Right lobe of liver (tissue), 6 donors: ENCODE measurements around the gene RUVBL2. TPM values are rescaled to one million over a fixed set of nuclear protein-coding genes. Genes with fewer than 3 reads are reported as not detected.
"Not testable (repeated sequence)": the region's sequence is repeated elsewhere in the genome, so short reads cannot be mapped to it uniquely, and the experiment has no call there.

Experiments used
- ATAC-seq, 4 donors: fragments of 200-7000 bp; cut with Tn5 transposase; one replicate each; pipeline ENCODE4 v1.9.1; 2020; ENCODE audit warnings: mild to moderate bottlenecking in 4 of 4, moderate library complexity in 4 of 4
- DNase-seq, 3 donors: peaks; one replicate each; pipeline ENCODE4 v3.0.0-alpha.2; 2020
- H3K27ac ChIP-seq, 3 donors: fragments of 200-600 bp; one replicate each; pipeline ENCODE4 v1.8.0; 2022
- H3K27me3 ChIP-seq, 2 donors: fragments of 200-600 bp; one replicate each; pipeline ENCODE4 v1.8.0; 2022
- H3K36me3 ChIP-seq, 4 donors: fragments of 200-600 bp; sonication (generic) in 1 of 4; one replicate each; pipeline versions ENCODE4 v1.5.1 to v1.8.0; 2017 to 2022; ENCODE audit warnings: control low read depth in 1 of 4
- H3K4me1 ChIP-seq, 4 donors: fragments of 200-600 bp; sonication (generic) in 1 of 4; one replicate each; pipeline versions ENCODE4 v1.5.1 to v1.8.0; 2017 to 2022; ENCODE audit warnings: control low read depth in 1 of 4
- H3K4me3 ChIP-seq, 3 donors: fragments of 200-600 bp; one replicate each; pipeline ENCODE4 v1.8.0; 2022
- H3K9me3 ChIP-seq, 4 donors: fragments of 200-600 bp; sonication (generic) in 1 of 4; one replicate each; pipeline versions ENCODE4 v1.5.1 to v1.8.0; 2017 to 2022; ENCODE audit warnings: control low read depth in 1 of 4
- CTCF ChIP-seq, 4 donors: fragments of 200-600 bp in 3 of 4; fragments of 450-650 bp in 1 of 4; IDR thresholded peaks; one replicate each; pipeline versions ENCODE4 v1.5.1 to v1.8.0; 2016 to 2022; ENCODE audit warnings: antibody characterized with exemption in 4 of 4, mild to moderate bottlenecking in 2 of 4
- POLR2A ChIP-seq: fragments of 450-650 bp; IDR thresholded peaks from one replicate; pipeline ENCODE4 v1.6.1; 2017; ENCODE audit warnings: antibody characterized with exemption, mild to moderate bottlenecking
- WGBS: methylation state at CpG from one replicate; pipeline ENCODE4 v1.1.6; 2018; ENCODE audit warnings: low coverage, low lambda C conversion rate; ENCODE audit not compliant: insufficient coverage; ENCODE audit errors: missing lambda C conversion rate; 5-methylcytosine and 5-hydroxymethylcytosine counted together
- intact Hi-C, 2 donors: fragments of 100-400 bp; cut with DNase I; formaldehyde crosslinking; loops; one replicate each; pipeline versions ENCODE4 v1.11.2 to v1.14.1; 2022
- total RNA-seq, 6 experiments: library from RNA; depleted of rRNA in 2 of 6; stranded (reverse); fragments of >200 nt in 2 of 6; fragmentation: NEBNext Ultra II Directional in 3 of 6; extraction: Animal tissue kit (Norgen Biotek cat#: 25700) in 3 of 6; gene quantifications; one replicate each; pipeline versions ENCODE4 v1.1.0 to v1.2.4, GENCODE V29; 2016 to 2023
- donor health status: DM: no; HTN: yes; CAD: no.
- donor health status: DM: no; HTN: no; CAD: no.
- donor health status: DM: no; HTN: no; CAD: no.
- donor health status: DM: no; HTN: yes; CAD: no.
- donor health status: DM: no; HTN: yes; CAD: no.

The RUVBL2 gene
- total RNA-seq, 6 experiments from 2014 or later: 22.8 to 66.7 (median 32.3) TPM

- DNase-seq: no peak
- 80% methylated on average over 3 of the region's 29 CpGs for WGBS
- peaks cover 0 to 18% (median 0%) of the 10 kb centered on the region in 4 donors for H3K4me1 ChIP-seq
These were observed 22.6 kb downstream of the RUVBL2 start for GRCh38 chr19:49016067-49016839.

GRCh38 chr19:49017041-49017665, 23.5 kb downstream of the RUVBL2 start, which contains the start of gene LHB:
LHB (minus strand) TSS chr19:49017091; CDS start chr19:49017081, 10 bp downstream.
- ATAC-seq (no peak), DNase-seq (no peak)
- TF ChIP-seq POLR2A (no peak), CTCF (IDR thresholded peaks at IDR 0.05) (no peak)
- intact Hi-C loops: no loop called here
- Histone ChIP-seq H3K27ac (no peak within 1 kb of the TSS), H3K4me1 (peaks cover 0 to 18% (median 0%) of the 10 kb centered on the region in 4 donors), H3K27me3 (no peaks in the 10 kb centered on the region), H3K9me3 (no peaks in the 10 kb centered on the region), H3K36me3 (peaks cover 0 to 4% (median under 1%) of the 10 kb centered on the region in 4 donors), H3K4me3 (peak within 1 kb of the TSS; percentile 30 to 39 (median 36))
- WGBS: 50% methylated on average over 5 of the region's 17 CpGs

More at GRCh38 chr19:49016067-49016839, 22.6 kb downstream of the RUVBL2 start:
- no peak overlapping the region for H3K4me3 ChIP-seq
- H3K27me3 ChIP-seq: no peaks in the 10 kb centered on the region
- intact Hi-C loops: no loop called here
- no peak overlapping the region for H3K27ac ChIP-seq
- H3K9me3 ChIP-seq: no peaks in the 10 kb centered on the region
- TF ChIP-seq CTCF (IDR thresholded peaks at IDR 0.05): no peak
- TF ChIP-seq POLR2A: no peak
- ATAC-seq: no peak
- H3K36me3 ChIP-seq: peaks cover 0 to 5% (median under 1%) of the 10 kb centered on the region in 4 donors

- ATAC-seq: peak; percentile 51 to 64 (median 56)
These were observed 24.1 kb downstream of the RUVBL2 start for GRCh38 chr19:49017666-49018351.

GRCh38 chr19:49018388-49019241, 24.9 kb downstream of the RUVBL2 start:
- H3K4me1 ChIP-seq: peaks cover 0 to 18% (median 0%) of the 10 kb centered on the region in 4 donors
- ATAC-seq: peak; percentile 6 to 41 (median 18)
- intact Hi-C loops, H3K9me3 ChIP-seq, DNase-seq, H3K36me3 ChIP-seq, H3K27ac ChIP-seq, H3K27me3 ChIP-seq: not testable (repeated sequence)
- peak overlapping the region; percentile 29 to 39 (median 36) for H3K4me3 ChIP-seq
- WGBS: 8% methylated on average over 8 of the region's 50 CpGs

More at GRCh38 chr19:49017666-49018351, 24.1 kb downstream of the RUVBL2 start:
- no peaks in the 10 kb centered on the region for H3K27me3 ChIP-seq
- peaks cover 0 to 4% (median under 1%) of the 10 kb centered on the region in 4 donors for H3K36me3 ChIP-seq
- H3K4me1 ChIP-seq: peaks cover 0 to 18% (median 0%) of the 10 kb centered on the region in 4 donors
- intact Hi-C loops: no loop called here
- peak overlapping the region; percentile 30 to 39 (median 36) for H3K4me3 ChIP-seq
- no peaks in the 10 kb centered on the region for H3K9me3 ChIP-seq
- no peak overlapping the region for H3K27ac ChIP-seq
- WGBS: under 1% methylated on average over 35 of the region's 62 CpGs
- TF ChIP-seq CTCF (IDR thresholded peaks at IDR 0.05) (peak; percentile 32 to 46 (median 39)), POLR2A (no peak)
- peak in 1 of 3 donors; percentile 57 for DNase-seq
